Thymus (tissue), 11 donors: Measurements from ENCODE around the gene NHLRC2. TPM values are rescaled to one million over a fixed set of nuclear protein-coding genes. Genes with fewer than 3 reads are reported as not detected.

Source experiments
- DNase-seq, 9 donors: peaks; one replicate each; pipeline ENCODE4 v3.0.0-alpha.2; 2013; ENCODE audit warnings: low spot score in 9 of 9, low read depth in 6 of 9, missing footprints in 1 of 9
- H3K27ac ChIP-seq, 2 donors: one replicate each; pipeline ENCODE4 v1.5.1; 2013; ENCODE audit warnings: control low read depth in 1 of 2, low read depth in 1 of 2, low read length in 1 of 2, mild to moderate bottlenecking in 1 of 2, moderate library complexity in 1 of 2
- H3K27me3 ChIP-seq, 2 donors: one replicate each; pipeline ENCODE4 v1.5.1; 2013; ENCODE audit warnings: low read length in 1 of 2; ENCODE audit not compliant: control insufficient read depth in 2 of 2, insufficient read depth in 1 of 2
- H3K36me3 ChIP-seq, 2 donors: one replicate each; pipeline ENCODE4 v1.5.1; 2013; ENCODE audit warnings: low read length in 1 of 2, mild to moderate bottlenecking in 1 of 2, moderate library complexity in 1 of 2; ENCODE audit not compliant: control insufficient read depth in 2 of 2, insufficient read depth in 2 of 2
- H3K4me1 ChIP-seq, 2 donors: one replicate each; pipeline ENCODE4 v1.5.1; 2013; ENCODE audit warnings: low read length in 2 of 2; ENCODE audit not compliant: control insufficient read depth in 2 of 2, insufficient read depth in 2 of 2
- H3K4me3 ChIP-seq, 2 donors: one replicate each; pipeline ENCODE4 v1.5.1; 2013; ENCODE audit warnings: low read length in 2 of 2, control low read depth in 1 of 2, mild to moderate bottlenecking in 1 of 2
- H3K9me3 ChIP-seq, 2 donors: one replicate each; pipeline ENCODE4 v1.5.1; 2013; ENCODE audit warnings: low read length in 1 of 2, mild to moderate bottlenecking in 1 of 2; ENCODE audit not compliant: control insufficient read depth in 2 of 2, insufficient read depth in 1 of 2
- WGBS: extraction: QIAGEN DNeasy Blood & Tissue Kit; methylation state at CpG from one replicate; pipeline ENCODE4 v1.1.7; 2013; 5-methylcytosine and 5-hydroxymethylcytosine counted together
- polyA plus RNA-seq: library from polyadenylated mRNA; stranded (reverse); fragments of 200-250 nt; gene quantifications from one replicate; pipeline ENCODE4 v1.2.3, GENCODE V29; 2013
- total RNA-seq: library from RNA; stranded (reverse); fragments of 120-200 nt; gene quantifications from one replicate; pipeline ENCODE4 v1.2.4, GENCODE V29; 2013
- donor health status: healthy.

Gene NHLRC2
- total and polyA plus RNA-seq, 2 donors: 6.2 to 7.6 TPM

DNA sequence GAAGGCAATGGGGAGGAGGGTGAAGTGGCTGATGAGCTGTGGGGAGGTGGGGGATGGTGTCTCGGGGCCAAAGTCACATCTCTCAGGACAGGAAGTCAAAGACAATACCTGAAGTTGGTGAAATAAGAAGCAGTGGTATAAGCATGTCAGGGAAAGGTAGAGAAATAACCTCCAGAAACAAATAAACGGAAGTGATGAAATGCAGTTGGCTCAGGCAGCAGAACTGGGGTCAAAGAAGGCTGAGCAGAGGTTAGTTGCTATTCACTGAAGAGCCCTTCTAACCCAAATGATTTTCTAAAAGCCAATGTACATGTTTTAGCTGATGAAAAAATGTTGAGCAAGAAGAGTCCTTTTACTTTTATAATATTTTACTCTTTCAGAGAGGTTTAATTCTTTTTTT lies 110.6 kb downstream of the NHLRC2 start:
- peaks cover 22 to 51% of the 10 kb centered on the region in 2 donors for H3K4me1 ChIP-seq
- no peak for DNase-seq
- WGBS: 78% methylated on average over 2 of the region's 2 CpGs
- H3K9me3 ChIP-seq: peaks cover 0 to 3% of the 10 kb centered on the region in 2 donors
- no peak overlapping the region for H3K27ac ChIP-seq
- no peaks in the 10 kb centered on the region for H3K27me3 ChIP-seq
- H3K4me3 ChIP-seq: no peak overlapping the region
- H3K36me3 ChIP-seq: no peaks in the 10 kb centered on the region

DNA sequence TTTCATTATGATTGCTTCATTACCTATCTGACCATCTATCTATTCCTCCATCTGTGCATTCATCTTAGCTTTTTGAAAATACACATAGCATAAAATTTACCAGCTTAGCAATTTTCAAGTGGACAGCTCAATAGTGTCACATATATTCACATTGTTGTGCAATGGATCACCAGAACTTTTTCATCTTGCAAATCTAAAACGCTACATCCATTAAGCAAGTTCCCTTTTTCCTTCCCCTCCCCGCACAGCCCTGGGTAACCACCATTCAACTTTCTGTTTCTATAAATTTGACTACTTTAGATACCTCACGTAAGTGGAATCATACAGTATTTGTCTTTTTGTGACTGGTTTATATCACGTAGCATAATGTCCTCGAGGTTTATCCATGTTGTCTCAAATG lies 111.2 kb downstream of the NHLRC2 start:
- Histone ChIP-seq H3K9me3 (peaks cover 0 to 3% of the 10 kb centered on the region in 2 donors), H3K27me3 (no peaks in the 10 kb centered on the region), H3K36me3 (no peaks in the 10 kb centered on the region), H3K4me3 (no peak overlapping the region), H3K27ac (no peak overlapping the region), H3K4me1 (peaks cover 16 to 45% of the 10 kb centered on the region in 2 donors)
- no peak for DNase-seq
- 34% methylated on average over 5 of the region's 5 CpGs for whole genome bisulfite sequencing

Other genes starting within 250 kb of the NHLRC2 start
- gene NRAP, start 190.6 kb upstream of the NHLRC2 start, total RNA-seq: 0.05 TPM
- gene NRAP, start 190.6 kb upstream of the NHLRC2 start, polyA plus RNA-seq: 0.07 TPM
- gene CASP7, start 174.7 kb upstream of the NHLRC2 start, total RNA-seq: 26.5 TPM
- 27.9 TPM for gene CASP7, start 174.7 kb upstream of the NHLRC2 start, polyA plus RNA-seq
- under 0.01 TPM for gene PLEKHS1, start 103.0 kb upstream of the NHLRC2 start, total RNA-seq
- gene PLEKHS1, start 103.0 kb upstream of the NHLRC2 start, polyA plus RNA-seq: 0.37 TPM
- gene DCLRE1A, start 579 bp upstream of the NHLRC2 start, total RNA-seq: 8.1 TPM
- gene DCLRE1A, start 579 bp upstream of the NHLRC2 start, polyA plus RNA-seq: 5.4 TPM
- 0.14 TPM for gene ADRB1, start 189.2 kb downstream of the NHLRC2 start, total RNA-seq
- 0.62 TPM for gene ADRB1, start 189.2 kb downstream of the NHLRC2 start, polyA plus RNA-seq